Activated naive CD8-positive, alpha-beta T cell treated with anti-CD3 and anti-CD28 coated beads, Interleukin-2, amount 50 U/mL, for 16 hours (primary cell): Measurements from ENCODE around the gene PARD6G.

Experiments
- DNase-seq: peaks from one replicate; pipeline ENCODE4 v3.0.0-alpha.2; 2020; ENCODE audit warnings: low read depth, low spot score

Gene PARD6G

DNA sequence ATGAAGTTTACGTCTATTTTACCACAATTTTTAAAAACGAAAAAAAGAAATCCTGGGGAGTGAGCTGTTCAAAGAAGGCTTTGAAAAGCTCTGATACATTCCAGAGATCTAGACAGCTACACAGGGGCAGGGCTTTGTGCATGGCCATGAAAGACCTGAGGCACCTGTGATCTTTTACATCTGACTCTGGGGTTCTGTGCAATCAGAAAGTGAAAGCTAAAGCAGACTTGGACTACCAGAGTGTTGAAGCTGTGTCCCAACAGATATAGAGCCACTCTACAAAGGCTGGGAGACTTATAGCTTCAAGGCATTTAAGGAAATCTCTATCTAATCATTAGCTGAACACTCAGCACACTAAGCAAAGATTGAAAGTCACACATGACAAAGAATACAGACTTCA is 34.1 kb downstream of the PARD6G start:
- no peak for DNase-seq

DNA sequence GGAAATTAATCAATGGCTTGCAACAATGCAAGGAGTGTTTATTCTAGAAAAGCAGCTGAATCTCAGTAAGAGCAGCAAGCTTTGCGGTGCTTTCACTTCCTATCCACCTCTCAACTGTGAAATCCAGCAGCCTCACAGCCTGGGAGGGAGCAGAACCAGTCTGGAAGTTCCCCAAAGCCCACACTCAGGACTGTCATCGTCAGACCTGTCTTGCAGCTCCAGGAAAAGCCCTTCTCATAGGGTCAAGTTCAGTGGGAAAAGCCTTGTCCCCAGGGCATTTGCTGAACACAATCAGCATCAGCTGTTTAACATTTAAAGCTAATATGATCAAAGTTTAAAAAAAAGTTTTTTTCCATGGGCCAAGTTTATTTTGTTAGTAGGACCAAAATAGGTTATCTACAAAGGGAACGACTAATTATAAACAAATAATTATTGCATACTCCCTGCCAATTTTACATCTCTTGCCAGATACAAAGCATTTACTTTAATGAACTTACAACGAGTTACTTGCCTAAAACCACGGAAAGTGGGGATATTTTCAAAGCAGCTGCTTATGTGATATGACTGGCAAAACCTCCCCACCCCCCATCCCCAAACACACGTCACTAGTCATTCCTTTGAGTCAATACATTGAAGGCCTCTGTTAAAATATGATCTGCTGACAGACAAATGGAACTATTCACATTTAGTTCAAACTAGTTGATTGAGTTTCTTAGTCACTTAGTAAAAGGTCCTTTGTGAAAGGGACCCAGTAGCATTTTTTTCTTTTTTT is 36.8 kb downstream of the PARD6G start:
- no peak for DNase-seq

DNA sequence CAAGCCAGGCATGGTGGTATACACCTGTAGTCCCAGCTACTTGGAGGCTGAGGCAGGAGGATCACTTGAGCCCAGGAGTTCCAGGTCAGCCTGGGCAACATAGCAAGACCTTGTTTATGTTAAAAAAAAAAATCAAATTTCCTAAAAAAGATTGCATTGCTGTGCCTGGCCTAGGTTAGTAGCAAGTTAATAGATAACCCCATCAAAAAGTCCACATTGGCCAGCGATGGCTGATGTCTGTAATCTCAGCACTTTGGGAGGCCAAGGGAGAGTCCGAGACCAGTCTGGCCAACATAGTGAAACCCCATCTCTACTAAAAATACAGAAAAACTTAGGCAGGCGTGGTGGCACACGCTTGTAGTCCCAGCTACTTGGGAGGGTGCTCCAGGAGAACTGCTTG is 38.7 kb downstream of the PARD6G start:
- no peak for DNase-seq

DNA sequence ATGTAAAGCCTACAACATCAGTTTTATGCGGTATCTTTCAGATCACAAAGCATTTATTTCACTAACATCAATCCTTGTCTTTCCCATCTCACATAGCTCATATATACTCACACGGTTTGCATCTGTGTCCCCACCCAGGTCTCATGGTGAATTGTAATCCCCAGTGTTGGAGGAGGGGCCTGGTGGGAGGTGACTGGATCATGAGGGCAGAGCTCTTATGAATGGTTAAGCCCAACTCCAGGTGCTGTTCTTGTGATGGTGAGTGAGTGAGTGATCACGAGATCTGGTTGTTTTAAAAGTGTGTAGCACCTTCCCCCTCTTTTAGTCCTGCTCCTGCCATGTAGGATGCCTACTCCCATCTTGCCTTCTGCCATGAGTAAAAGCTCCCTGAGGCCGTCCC is 42.0 kb downstream of the PARD6G start:
- no peak for DNase-seq

DNA sequence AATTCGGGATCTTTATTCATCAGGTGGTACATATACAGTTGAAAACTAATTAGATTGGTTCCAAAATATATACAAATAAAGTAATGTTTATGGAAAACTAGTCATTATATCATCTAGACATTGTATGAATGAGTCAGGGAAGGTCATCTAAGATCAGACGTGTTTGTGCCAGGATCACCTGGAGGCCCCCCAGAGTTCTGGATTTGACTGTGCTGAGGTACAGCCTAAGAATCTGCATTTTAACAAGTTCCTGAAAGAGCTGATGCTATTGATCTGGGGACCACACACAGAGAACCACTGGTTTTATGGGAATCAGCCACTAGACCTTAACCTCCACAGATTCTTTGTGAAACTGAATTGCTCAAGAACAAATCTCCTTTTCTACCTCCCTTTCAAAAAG is 43.2 kb downstream of the PARD6G start:
- DNase-seq = no peak

DNA sequence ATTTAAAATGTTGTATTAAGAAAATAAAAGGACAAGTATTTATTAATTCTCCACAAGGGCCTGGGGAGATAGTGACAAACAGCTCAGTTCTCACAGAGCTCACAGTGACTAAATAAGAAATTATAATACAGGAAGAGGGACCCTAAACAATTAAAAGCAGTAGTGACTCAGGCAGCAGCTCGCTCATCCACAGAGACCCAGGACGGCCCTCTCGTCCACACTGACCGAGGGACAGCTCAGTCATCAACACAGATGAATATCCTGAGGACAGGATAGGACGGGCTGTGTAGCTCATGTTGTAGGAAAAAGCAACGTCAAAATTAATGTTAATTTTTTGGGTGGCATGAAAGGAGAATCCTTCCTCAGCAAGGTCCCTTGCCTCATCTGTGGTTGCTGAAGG is 44.1 kb downstream of the PARD6G start:
- no peak for DNase-seq

DNA sequence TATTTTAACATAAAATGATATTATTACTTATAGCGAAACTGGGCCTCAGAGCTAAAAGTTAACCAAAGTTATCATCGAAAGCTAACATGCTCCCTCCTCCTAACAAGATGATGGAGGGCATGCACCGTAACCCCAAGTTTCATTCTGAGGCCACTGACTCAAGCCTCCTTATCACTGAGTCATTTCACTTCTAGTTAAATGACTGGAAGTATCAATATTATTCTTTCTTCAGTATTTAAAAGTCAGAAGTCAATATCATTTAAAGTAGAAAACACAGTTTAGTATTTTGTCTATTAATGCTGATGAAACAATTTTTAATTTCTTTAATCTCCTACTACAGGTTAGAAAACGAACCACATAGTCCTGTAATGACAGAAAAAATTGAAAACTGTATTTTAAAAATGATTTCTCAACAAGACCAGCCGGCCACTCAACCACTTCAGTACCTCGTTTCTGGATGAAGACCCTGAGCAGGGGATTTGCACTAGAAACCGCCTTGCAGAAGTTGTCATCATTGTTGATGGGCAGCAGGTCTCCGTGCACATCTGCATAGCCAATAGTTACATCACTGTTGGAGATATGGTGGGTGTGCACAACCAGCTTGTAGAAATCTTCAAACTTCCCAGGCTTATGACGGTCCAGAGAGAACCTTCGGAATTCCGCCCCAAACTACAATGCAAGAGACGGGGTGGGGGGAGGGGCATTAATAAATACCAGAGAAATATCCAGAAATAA is 44.9 kb downstream of the PARD6G start:
- no peak for DNase-seq

DNA sequence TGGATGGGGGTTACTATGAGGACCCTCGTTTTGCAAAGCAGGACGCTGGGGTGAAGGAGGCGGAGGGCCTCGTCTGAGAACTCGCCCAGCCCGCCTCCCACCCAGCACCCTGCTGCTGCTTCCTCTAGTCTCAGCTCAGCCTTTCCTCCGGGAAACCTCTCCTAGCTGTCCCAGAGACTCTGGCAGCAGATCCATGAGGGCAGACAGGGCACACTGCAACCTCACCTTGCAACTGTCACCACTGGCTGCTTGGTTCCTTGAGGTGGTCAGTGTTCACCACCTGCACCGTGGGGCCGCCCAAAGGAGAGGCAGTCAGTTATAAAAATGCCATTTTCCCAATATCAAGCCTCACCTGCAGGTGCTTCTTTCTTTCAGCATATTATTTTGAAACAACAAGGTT is 45.6 kb downstream of the PARD6G start:
- no peak for DNase-seq

DNA sequence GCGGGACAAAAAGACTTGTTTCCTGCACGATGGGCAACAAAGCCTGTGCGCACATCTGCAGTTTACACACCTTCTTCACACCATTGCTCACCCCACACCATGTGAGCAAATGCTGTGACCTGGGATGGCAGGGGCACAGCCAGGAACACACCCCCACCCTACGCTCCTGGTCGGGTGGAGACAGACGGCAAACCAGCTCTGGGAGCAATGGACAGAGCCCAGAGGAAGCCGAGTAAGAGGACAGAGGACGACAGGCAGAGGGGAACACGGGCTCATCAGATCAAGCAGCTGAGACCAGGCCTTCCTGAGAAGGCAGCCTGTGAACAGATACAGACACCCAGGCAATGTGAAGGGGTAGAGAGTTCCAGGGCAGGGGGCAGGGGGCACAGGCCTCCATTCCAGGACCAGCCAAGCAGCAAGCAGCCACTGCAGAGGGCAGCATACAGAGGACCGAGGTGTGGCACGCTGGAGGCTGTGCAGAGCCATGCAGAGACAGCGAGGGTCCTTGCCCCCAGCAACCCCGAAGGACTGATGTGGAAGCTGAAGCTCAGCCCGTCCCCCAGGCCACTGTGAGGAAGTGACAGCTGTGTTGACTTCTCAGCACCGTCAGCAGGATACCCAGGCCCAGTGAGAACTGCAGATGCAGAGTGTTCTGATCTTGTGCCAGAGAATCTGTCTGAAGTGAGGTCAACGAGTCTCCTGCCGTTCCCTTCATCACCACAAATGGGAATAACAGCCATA is 46.2 kb downstream of the PARD6G start:
- DNase-seq = no peak

DNA sequence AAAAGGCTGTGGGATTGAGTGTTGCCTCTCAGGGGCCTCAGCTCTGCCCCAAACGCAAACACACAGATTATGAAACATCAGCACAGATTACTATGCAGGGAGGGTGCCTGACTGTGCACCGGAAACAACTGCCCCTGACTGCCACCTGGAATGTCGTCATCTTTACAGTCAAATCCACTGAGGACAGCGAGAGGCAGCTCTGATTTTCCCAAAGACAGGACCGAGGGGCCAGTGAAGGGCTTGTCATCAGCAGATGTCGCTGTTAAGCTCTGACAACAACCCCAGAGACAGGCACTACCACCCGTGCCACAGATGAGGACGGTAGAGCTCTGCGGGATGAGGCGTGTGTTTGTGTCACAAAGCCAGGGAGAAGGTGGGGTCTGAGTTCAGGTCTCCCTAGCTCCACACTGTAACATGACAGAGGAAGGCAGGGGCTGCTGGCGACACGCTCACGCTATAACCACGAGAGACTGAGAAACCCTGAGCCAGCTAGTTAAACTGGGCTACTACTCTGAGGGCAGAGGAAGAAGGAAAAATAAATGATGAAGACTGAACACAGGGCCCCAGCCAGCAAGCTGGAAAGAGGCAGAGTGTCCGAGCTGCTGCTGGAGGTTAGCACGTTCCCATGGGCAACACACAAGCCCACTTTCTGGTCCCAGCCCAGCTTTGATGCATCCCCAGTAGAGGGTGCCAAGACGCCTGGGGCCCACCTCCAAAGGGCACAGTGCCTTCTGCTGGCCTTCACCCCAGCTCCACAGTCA is 47.0 kb downstream of the PARD6G start:
- no peak for DNase-seq

DNA sequence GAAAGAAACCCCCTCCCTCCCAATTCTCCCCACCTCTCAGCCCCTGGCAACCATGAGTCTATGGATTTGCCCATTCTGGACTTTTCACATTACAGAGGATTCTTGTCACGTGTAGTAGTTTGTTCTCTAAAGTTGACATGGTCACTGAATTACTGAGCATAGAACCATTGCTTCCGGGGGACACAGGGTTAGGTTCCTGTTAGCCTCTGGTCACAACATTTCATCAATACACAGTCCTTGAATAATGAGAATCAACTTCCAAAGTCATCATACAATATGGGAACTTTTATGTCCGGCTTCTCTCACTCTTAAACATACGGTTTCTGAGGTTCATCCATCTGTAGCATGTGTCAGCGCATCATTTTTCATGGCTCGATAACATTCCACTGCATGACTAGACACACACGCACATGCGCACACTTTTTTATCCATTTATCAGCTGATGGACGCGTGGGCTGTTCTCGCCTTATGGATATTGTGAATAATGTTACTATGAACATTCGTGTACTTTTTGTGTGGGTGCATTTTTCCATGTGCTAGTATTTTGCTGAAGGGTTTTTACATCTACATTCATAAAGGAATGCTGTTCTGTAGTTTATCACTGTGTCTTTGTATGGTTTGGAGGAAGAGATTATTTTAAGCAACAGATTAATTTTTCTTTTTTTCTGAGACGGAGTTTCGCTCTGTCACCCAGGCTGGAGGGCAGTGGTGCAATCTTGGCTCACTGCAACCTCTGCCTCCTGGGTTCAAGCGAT is 48.1 kb downstream of the PARD6G start:
- no peak for DNase-seq

DNA sequence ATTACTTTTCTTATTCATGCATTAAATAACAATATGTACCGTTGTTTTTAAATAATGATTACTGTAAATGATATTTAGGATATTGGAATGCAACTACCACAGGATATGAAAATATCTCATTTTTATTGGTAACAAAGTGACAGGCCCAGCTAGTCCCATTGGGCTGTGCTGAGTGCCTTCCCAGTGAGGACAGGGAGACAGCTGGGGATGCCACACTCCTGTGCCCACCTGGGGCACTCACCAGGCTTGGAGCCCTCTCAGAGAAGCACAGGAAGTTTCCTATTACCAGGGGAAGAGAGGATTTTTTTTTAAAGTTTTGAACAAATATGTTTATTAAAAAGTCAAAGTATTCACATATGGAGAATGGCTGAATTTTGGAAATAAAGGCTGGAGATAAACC is 48.9 kb downstream of the PARD6G start:
- no peak for DNase-seq

DNA sequence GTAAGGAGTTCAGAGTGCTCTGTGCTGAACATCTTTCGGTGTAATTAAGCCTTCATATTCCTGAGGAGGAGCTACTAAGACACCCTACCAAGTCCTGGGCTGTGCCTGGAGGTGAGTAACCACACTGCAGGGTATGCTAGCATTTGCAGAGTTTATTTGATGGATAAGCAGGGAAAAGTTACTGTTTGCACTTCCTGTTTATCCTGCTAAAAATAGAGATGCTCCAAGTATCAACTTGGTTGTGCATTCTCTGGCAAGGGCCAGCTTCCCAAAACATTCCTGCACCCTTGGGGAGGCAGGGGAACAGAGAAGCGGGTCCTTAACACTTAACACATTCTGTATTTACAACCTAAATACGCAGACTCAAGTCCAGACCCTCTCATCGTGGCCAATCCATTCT is 49.8 kb downstream of the PARD6G start:
- DNase-seq = no peak

DNA sequence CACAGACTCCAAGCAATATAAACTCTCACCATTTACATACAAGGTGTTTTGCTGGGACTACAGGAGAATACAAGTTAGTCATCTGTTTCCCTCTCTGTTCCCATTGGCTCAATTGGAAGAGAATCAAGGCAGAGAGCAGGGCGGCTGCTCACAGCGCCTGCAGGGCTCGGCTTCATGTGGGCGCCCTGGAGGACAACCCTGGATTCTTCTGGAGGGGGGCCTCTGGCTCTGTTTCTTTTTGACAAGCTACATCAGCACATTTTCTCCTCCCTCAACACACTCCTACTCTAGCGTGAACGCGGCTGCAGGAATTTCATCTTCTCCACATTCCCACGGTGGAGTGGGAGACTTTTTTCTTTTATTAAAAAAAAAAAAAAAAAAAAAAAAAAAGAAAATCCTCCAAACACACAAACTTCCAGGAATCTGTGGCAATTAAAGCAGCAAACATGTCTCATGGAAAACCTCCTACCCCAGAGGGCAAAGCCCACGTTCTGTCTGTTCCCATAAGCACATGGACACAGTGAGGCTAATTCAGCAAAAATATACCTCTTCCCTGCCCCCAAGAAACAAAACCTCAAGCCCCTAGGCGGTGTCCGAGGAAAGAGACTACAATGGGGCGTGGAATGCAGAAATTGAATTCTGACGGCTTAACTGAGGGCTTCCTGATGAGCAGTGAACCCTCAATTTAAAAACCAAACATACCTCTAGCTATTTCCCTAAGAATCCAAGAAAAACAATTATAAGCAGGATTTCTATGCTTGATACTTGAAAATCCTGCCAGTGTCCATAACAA is 50.6 kb downstream of the PARD6G start:
- DNase-seq = no peak

DNA sequence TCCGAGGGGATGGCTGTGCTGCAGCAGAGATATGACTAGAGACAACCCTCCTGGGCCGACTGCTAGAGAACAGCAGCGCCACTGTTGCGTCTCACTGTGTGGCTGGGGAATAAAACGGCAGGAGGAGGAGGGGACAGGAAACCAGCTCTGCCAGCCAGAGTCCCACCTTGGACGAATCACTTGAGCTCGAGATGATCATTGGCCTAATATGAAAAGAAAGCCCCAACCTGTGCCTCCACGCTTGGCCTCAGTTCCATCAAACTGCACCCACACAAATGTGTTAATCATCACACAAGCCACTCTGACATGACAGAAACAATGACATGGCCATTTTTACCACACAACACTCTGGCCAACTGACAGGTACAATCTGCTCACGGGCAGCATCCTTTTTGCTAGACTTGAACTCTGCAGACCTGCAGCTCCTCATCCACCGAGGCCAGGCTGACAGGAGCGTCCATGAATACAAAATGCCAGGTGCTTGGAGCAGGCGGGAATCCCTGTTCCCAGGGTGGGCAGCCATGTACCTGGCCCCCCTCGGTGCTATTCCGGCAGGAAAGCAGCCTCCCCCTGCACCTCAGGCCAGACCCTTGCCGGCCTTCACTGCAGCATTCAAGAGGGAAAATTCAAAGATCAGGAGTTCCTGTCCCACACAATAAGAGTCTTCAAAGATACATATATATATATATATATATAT is 52.3 kb downstream of the PARD6G start:
- DNase-seq = no peak

DNA sequence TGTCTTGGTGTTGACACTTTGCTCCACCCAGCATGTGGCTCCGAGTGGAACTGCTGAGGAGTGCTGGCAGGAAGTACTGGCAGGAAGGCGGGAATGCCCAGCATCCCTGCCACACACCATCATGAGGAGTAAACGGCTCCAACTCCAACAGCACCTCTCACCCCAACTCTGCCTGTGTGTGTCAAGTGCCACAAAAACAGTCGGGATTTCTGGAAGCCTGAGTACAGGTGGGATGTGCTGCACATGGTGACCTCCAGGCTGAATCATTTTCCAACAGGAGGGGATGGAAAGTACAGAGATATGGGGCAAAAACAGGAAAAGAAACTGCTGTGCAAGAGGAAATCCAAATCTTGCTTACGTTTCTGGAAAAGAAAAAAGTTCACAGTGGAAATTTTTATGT is 53.6 kb downstream of the PARD6G start:
- no peak for DNase-seq

DNA sequence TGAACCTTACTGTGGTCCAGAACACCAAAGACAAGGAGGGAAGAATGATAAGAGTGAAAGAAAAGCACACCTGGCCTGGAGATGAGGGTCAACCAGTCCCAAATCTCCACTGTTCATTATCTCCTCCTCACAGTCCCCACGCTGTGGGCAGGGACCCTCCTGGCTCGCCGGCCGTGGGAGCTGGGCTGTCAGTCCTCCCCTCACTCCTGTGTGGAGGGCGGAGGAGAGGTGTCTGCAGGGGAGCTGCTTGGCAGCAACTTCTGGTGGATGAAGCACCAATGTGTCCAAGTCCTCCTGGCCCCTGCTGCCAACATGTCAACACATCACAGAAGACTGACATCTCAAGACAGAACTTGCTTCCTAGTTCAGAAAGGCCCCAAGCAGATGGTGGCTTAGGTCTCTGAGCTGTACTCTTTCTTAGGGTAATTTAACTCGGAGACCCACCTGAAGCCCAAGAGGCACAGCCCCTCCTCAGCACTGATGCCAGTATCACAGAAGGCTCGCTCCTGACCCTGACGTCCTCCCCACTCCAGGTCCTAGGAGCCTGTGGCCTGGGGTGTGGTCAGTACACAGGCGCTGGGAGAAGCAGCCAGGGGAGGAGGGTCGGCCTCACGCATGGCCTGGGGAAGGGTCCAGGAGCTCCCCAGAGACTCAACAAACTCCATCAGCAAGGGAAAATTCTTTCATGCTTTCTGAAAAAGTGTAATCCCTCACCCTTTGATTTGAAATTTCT is 54.5 kb downstream of the PARD6G start:
- DNase-seq = no peak

DNA sequence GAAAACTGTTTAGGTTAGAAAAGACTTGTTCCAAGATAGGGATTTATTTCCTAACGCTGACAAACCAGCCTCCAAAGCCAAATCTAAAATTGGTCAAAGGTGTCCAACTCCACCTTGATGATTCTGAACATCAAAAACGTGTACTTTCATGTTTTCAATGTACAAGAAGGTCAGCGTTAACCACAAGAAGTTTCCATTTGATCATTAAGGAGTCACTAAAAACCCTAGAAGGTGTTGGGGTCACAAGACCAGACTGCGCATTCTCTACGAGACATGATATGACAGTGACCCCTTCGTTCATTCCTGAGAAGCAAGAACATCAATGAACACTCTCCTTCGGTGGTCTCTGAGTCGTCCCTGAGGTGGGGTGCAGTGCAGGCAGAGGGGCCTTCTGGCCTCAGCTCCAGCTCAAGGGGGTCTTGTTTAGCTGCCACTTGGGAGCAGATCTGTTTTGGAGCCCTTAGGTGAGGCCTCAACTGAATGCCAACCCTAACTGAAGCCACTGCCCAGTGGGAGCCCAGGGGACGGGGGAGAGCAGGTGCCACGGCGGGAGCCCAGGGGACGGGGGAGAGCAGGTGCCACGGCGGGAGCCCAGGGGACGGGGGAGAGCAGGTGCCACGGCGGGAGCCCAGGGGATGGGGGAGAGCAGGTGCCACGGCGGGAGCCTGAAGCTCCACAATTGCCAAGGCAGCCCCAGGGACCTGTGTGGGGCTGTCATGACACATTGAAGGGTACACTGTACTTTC is 55.2 kb downstream of the PARD6G start:
- no peak for DNase-seq
